Stomach (tissue), 19 donors: ENCODE measurements around the gene CASP7. TPM values are rescaled to one million over a fixed set of nuclear protein-coding genes. Genes with fewer than 3 reads are reported as not detected.

Experiments
- DNase-seq, 2 donors: peaks; one replicate each; pipeline versions ENCODE4 v3.0.0 to v3.0.0-alpha.2; 2013 to 2019
- H3K27ac ChIP-seq, 5 donors: fragments of 200-600 bp in 4 of 5; sonication (generic) in 4 of 5; one replicate each; pipeline ENCODE4 v1.5.1; 2013 to 2019; ENCODE audit warnings: mild to moderate bottlenecking in 1 of 5, moderate library complexity in 1 of 5
- H3K27me3 ChIP-seq, 3 donors: fragments of 200-600 bp; sonication (generic); one replicate each; pipeline ENCODE4 v1.5.1; 2017 to 2019; ENCODE audit warnings: mixed run types in 1 of 3
- H3K36me3 ChIP-seq, 4 donors: fragments of 200-600 bp; sonication (generic); 1 replicate in 3 of 4; 2 replicates in 1 of 4; pipeline ENCODE4 v1.5.1; 2016 to 2019
- H3K4me1 ChIP-seq, 4 donors: fragments of 200-600 bp; sonication (generic); one replicate each; pipeline ENCODE4 v1.5.1; 2016 to 2019
- H3K4me3 ChIP-seq, 4 donors: fragments of 200-600 bp; sonication (generic) in 3 of 4; one replicate each; pipeline ENCODE4 v1.5.1; 2016 to 2019; ENCODE audit warnings: mild to moderate bottlenecking in 1 of 4
- H3K9me3 ChIP-seq, 4 donors: fragments of 200-600 bp; sonication (generic); one replicate each; pipeline ENCODE4 v1.5.1; 2016 to 2019
- CTCF ChIP-seq, 7 experiments: fragments of 450-650 bp in 4 of 7; fragments of 200-600 bp in 3 of 7; sonication (generic) in 3 of 7; IDR thresholded peaks; one replicate each; pipeline ENCODE4 v1.5.1; 2016 to 2019; ENCODE audit warnings: antibody characterized with exemption in 7 of 7, control low read depth in 2 of 7, mild to moderate bottlenecking in 1 of 7
- EP300 ChIP-seq: sonication (generic); formaldehyde crosslinking; IDR thresholded peaks from one replicate; pipeline ENCODE4 v1.6.1; 2017; ENCODE audit warnings: antibody characterized with exemption
- POLR2A ChIP-seq, 4 donors: fragments of 450-650 bp; IDR thresholded peaks; one replicate each; pipeline ENCODE4 v1.6.1; 2016; ENCODE audit warnings: antibody characterized with exemption in 4 of 4, control low read depth in 2 of 4, mild to moderate bottlenecking in 1 of 4, moderate library complexity in 1 of 4
- POLR2AphosphoS5 ChIP-seq, 3 donors: sonication (generic); formaldehyde crosslinking; IDR thresholded peaks; one replicate each; pipeline ENCODE4 v1.6.1; 2016; ENCODE audit warnings: antibody characterized with exemption in 3 of 3
- WGBS, 5 donors: extraction: QIAGEN DNeasy Blood & Tissue Kit in 3 of 5; methylation state at CpG; one replicate each; pipeline versions ENCODE4 v1.1.5 to v1.1.7; 2013 to 2018; 5-methylcytosine and 5-hydroxymethylcytosine counted together
- intact Hi-C: fragments of 100-400 bp; cut with DNase I; formaldehyde crosslinking; loops from one replicate; pipeline ENCODE4 v1.15.1; 2023; ENCODE audit warnings: low total_unique reads
- long read RNA-seq, 10 donors: transcript quantifications; one replicate each; lab custom pipeline, GENCODE V29; 2026
- polyA plus RNA-seq, 3 donors: library from polyadenylated mRNA; stranded (reverse); fragments of 200-250 nt; gene quantifications; one replicate each; pipeline ENCODE4 v1.2.3, GENCODE V29; 2013
- total RNA-seq, 5 donors: library from RNA; depleted of rRNA; stranded (reverse); fragments of >200 nt; gene quantifications; one replicate each; pipeline versions ENCODE4 v1.1.0 to v1.2.3, GENCODE V29; 2014 to 2016
- donor health status: healthy with polysubstance abuse.
- donor health status: Bipolar disorder and iron deficiency.
- donor health status: healthy.

CASP7 gene
- total RNA-seq = 10 to 100 TPM; 15.1 to 62.6 (median 20.4) TPM
- 10 to 100 TPM; 20.2 to 77.9 (median 31.7) TPM for polyA plus RNA-seq
- long read RNA-seq, donor 1, partial matches to known transcripts = 0 of 2 reads
- long read RNA-seq, donor 1, other reads (novel, unspliced or antisense) = 0 of 2 reads
- long read RNA-seq, donor 2, partial matches to known transcripts = 0 of 3 reads
- long read RNA-seq, donor 2, other reads (novel, unspliced or antisense) = 0 of 3 reads
- long read RNA-seq, donor 3, partial matches to known transcripts = 0 of 5 reads
- long read RNA-seq, donor 3, other reads (novel, unspliced or antisense) = 0 of 5 reads
- long read RNA-seq, donor 4 = 0 reads
- long read RNA-seq, donor 5, partial matches to known transcripts = 0 of 4 reads
- long read RNA-seq, donor 5, other reads (novel, unspliced or antisense) = 0 of 4 reads
- long read RNA-seq, donor 6, transcript CASP7-203 (7 exons, 2,377 nt) = major isoform, 5 of 7 reads
- long read RNA-seq, donor 6, partial matches to known transcripts = 0 of 7 reads
- long read RNA-seq, donor 6, other reads (novel, unspliced or antisense) = 0 of 7 reads
- long read RNA-seq, donor 7, transcript CASP7-203 (7 exons, 2,377 nt) = major isoform, 7 of 8 reads
- long read RNA-seq, donor 7, partial matches to known transcripts = 0 of 8 reads
- long read RNA-seq, donor 7, other reads (novel, unspliced or antisense) = 0 of 8 reads
- long read RNA-seq, donor 8, partial matches to known transcripts = 0 of 5 reads
- long read RNA-seq, donor 8, other reads (novel, unspliced or antisense) = 0 of 5 reads
- long read RNA-seq, donor 9, partial matches to known transcripts = 13 of 14 reads
- long read RNA-seq, donor 9, other reads (novel, unspliced or antisense) = 0 of 14 reads
- long read RNA-seq, donor 10, partial matches to known transcripts = 0 of 1 reads
- long read RNA-seq, donor 10, other reads (novel, unspliced or antisense) = 0 of 1 reads

GRCh38 chr10:113679463-113680189 lies at the start of gene CASP7:
TSS of gene CASP7 (plus strand) at chr10:113679912. CDS start at chr10:113697494, 17,582 bp downstream.
- peak in 2 of 3 donors; percentile 10 to 76 for TF ChIP-seq POLR2AphosphoS5 (IDR thresholded peaks at IDR 0.05)
- TF ChIP-seq EP300 = no peak
- peak in 1 of 4 donors; percentile 36 for TF ChIP-seq POLR2A (IDR thresholded peaks at IDR 0.05)
- no peak for TF ChIP-seq CTCF (IDR thresholded peaks at IDR 0.05)
- H3K36me3 ChIP-seq = peaks cover 0 to 6% (median 2%) of the 10 kb centered on the region in 4 donors
- WGBS, 5 donors = 0 to 1% (median 1%) methylated on average over 23 to 68 of the region's 68 CpGs
- H3K9me3 ChIP-seq = no peaks in the 10 kb centered on the region
- H3K4me1 ChIP-seq = peaks cover 0 to 31% (median 21%) of the 10 kb centered on the region in 4 donors
- peak within 1 kb of the TSS; percentile 75 to 99 (median 85) for H3K4me3 ChIP-seq
- H3K27me3 ChIP-seq = no peaks in the 10 kb centered on the region
- DNase-seq = peak; percentile 81 to 94
- peak within 1 kb of the TSS; percentile 96 to 100 (median 99) for H3K27ac ChIP-seq
- intact Hi-C loops = no loop called here

- Histone ChIP-seq H3K9me3 (no peaks in the 10 kb centered on the region), H3K27me3 (no peaks in the 10 kb centered on the region), H3K4me3 (no peak overlapping the region), H3K4me1 (peaks cover 0 to 21% (median 9%) of the 10 kb centered on the region in 4 donors), H3K27ac (no peak overlapping the region), H3K36me3 (no peaks in the 10 kb centered on the region)
- intact Hi-C loops = no loop called here
- TF ChIP-seq CTCF (IDR thresholded peaks at IDR 0.05) = no peak
- no peak for TF ChIP-seq POLR2AphosphoS5 (IDR thresholded peaks at IDR 0.05)
- no peak for TF ChIP-seq POLR2A (IDR thresholded peaks at IDR 0.05)
- no peak for TF ChIP-seq EP300
- WGBS, 5 donors = 61 to 78% (median 68%) methylated on average over 5 of the region's 5 CpGs
- DNase-seq = no peak
Measured at GRCh38 chr10:113630929-113631533, 48.7 kb upstream of the CASP7 start.

- H3K27me3 ChIP-seq = no peaks in the 10 kb centered on the region
- 24 to 51% (median 26%) methylated on average over 6 of the region's 6 CpGs for WGBS, 5 donors
- H3K36me3 ChIP-seq = no peaks in the 10 kb centered on the region
- no peak for DNase-seq
- no peak for TF ChIP-seq CTCF (IDR thresholded peaks at IDR 0.05)
- TF ChIP-seq POLR2AphosphoS5 (IDR thresholded peaks at IDR 0.05) = no peak
- no peaks in the 10 kb centered on the region for H3K9me3 ChIP-seq
- H3K4me3 ChIP-seq = no peak overlapping the region
- intact Hi-C loops = no loop called here
- H3K27ac ChIP-seq = no peak overlapping the region
- H3K4me1 ChIP-seq = peaks cover 0 to 21% (median 9%) of the 10 kb centered on the region in 4 donors
Measured at GRCh38 chr10:113631684-113632367, 47.9 kb upstream of the CASP7 start.
